GM19193 (cell line): ENCODE results near the gene SEPHS2.

Experiments
- POLR2A ChIP-seq: IDR thresholded peaks from 4 replicates; pipeline ENCODE4 v1.6.1; 2011; ENCODE audit not compliant: insufficient read depth, insufficient read length; ENCODE audit errors: extremely low read depth

SEPHS2 gene

DNA sequence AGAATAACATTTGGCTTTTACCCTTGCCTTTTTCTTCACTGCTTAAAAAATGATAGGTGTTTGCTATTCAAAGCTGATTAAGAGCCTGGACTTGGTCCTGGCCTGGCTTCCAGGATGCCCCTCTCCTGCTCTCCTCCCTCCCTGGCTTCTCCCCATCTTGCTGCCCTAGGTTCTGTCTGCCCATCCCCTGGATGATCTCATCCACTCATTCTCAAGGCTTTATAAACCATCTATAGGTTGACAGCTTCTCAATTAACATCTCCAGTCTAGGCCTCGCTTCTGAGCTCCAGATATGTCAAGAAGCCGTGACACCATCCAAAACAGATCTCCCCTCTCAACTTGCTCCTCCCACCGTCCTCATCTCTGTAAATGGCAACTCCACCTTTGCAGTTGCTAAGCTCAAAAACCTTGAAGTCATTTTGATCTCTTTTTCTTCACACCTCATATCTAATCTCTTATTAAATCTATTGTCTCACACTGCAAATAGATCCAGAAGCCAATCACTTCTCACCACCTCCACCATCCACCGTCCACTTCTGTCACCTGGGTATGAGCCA lies 29.5 kb downstream of the SEPHS2 start:
- TF ChIP-seq POLR2A: no peak

- TF ChIP-seq POLR2A: no peak
Observed at GRCh38 chr16:30414159-30414558, 31.5 kb downstream of the SEPHS2 start.

DNA sequence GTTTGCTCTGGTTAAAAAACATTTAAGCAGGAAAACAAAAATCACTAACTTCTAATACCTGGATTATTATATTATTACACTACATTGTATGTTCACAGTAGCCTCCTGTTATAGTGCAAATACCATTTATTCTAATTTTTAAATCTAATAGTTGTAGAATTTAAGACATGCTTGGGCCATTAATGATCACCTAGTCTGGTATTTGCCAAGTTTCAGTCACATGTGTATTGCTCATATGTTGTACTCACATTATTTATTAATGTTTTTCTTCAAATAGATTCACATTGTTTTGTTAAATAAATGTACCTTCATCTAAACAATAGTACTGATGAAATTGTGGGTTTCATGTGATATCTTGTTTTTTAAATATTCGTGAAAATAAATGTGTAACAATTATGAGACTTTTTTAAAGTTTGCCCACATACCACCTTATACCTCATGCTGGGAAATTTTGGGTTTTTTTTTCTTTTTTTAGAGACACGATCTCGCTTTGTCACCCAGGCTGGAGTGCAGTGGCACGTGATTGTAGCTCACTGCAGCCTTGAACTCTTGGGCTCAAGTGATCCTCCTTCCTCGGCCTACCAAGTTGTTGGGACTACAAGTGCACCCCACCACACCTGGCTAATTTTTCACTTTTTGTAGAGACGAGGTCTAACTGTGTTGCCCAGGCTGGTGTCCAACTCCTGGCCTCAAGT lies 32.4 kb downstream of the SEPHS2 start:
- TF ChIP-seq POLR2A: no peak

- no peak for TF ChIP-seq POLR2A
Observed at GRCh38 chr16:30409125-30410060, 36.3 kb downstream of the SEPHS2 start.

- TF ChIP-seq POLR2A: no peak
Observed at GRCh38 chr16:30407804-30408534, 37.7 kb downstream of the SEPHS2 start.

DNA sequence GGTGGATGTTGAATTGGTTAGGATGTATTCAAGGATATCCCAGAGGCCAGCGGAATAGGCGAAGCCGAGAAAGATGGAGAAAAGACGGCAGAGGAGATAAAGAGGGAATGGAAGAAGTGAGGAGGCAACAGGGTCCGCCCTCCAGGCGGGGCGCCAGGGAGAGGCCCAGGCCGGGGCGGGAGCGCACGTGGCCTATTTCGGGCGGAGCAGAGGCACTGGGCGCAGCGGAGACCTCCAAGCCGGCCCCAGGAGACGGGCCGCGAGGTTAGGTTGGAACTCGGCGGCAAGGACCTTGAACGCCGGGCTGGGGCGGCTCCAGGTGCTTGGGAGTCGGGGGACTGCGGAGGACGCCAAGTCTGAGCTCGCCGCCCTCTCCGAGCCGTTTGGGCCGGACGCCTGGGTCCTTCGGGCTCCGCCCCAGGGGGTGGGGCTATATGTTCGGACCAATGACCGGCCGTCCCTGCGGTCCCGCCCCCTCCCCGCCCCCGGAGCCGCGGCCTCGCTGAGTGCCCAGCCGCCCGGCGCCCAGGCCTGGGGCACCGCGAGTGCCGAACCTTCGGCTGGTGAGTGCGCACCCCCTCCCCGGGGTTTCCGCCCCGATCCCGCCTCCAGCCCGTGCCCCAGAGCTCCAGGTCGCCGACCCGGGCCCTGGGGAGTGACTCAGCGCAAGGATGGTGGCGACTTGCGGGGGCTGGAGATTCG lies 38.4 kb downstream of the SEPHS2 start, which contains the start of gene ZNF771:
TSS of gene ZNF771 (plus strand) at position 505 of the 702 bp plus-strand sequence. CDS start 448 bp downstream, outside the sequence.
- peak; percentile 50 for TF ChIP-seq POLR2A

DNA sequence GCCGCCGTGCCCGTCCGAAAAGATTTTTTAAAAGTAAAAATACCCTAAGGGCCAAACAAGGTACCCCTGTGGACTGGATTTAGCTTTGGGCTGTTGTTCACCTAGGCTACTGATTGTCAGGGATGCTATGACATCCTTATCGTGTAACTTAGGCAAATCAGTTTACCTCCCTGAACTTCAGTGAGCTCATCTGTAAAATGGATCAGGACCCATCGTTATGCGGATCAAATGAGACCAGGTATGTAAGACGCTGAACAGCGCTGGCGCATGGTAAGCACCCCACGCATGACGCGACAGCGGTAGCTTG lies 38.9 kb downstream of the SEPHS2 start:
- TF ChIP-seq POLR2A: no peak

GRCh38 chr16:30401768-30402425 lies 43.8 kb downstream of the SEPHS2 start:
- TF ChIP-seq POLR2A: no peak

DNA sequence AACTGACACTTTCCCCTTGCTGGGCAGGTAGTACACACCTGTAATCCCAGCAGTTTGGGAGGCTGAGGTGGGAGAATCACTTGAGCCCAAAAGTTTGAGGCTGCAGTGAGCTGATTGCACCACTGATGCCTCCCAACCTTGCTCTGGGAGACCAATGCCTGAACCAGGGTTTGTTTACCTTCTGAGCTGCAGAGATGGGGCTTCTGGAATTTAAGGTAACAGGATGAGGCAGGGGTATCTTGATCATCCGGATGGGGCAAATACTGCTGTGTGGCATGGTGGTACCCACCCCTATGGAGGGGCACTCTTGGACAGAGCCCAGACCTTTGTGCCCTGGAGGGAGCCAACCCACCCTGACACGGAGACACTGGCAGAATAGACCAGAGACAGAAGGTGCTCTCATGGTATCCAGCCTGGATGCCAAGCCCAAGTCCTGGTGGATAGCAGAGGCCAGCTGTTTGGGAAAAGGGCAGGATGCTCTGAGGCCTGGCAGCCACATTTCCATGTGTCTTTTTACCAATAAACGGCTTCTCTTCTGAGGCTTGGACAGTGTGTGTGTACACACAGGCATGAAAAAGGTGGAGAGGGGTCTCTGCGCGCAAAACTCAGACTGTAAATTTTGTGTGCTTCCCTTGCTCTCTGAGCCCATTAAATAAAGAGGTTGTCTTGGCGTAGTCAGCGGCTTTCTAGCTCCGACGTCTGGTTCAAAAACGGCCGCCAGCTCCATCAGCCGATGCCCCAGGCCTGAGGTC lies 46.1 kb downstream of the SEPHS2 start:
- no peak for TF ChIP-seq POLR2A

- no peak for TF ChIP-seq POLR2A
Observed at GRCh38 chr16:30398661-30399434, 46.8 kb downstream of the SEPHS2 start.

- TF ChIP-seq POLR2A: no peak
Observed at GRCh38 chr16:30397776-30398660, 47.7 kb downstream of the SEPHS2 start.

DNA sequence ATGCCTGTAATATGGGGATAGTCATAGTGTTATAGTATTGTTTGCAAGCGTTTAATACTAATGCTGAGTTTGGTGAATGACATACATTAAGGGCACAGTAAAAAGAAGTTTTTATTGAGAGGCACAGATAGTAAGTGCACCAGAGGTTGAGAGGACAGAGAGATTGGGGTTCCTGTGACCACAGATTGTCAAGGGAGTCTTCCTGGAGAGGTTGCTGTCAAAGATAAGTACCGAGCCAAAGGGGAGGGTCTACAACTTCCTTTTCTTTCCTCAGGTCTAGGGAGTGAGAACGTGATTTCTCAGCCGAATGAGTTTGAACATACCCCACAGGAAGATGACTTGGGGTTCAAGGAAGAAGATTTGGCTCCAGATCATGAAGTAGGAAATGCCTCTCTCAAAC lies 48.6 kb downstream of the SEPHS2 start:
- no peak for TF ChIP-seq POLR2A

- TF ChIP-seq POLR2A: no peak
Observed at GRCh38 chr16:30395992-30396585, 49.6 kb downstream of the SEPHS2 start.
